ENCODE measurements around the gene TIMP4.

DNA sequence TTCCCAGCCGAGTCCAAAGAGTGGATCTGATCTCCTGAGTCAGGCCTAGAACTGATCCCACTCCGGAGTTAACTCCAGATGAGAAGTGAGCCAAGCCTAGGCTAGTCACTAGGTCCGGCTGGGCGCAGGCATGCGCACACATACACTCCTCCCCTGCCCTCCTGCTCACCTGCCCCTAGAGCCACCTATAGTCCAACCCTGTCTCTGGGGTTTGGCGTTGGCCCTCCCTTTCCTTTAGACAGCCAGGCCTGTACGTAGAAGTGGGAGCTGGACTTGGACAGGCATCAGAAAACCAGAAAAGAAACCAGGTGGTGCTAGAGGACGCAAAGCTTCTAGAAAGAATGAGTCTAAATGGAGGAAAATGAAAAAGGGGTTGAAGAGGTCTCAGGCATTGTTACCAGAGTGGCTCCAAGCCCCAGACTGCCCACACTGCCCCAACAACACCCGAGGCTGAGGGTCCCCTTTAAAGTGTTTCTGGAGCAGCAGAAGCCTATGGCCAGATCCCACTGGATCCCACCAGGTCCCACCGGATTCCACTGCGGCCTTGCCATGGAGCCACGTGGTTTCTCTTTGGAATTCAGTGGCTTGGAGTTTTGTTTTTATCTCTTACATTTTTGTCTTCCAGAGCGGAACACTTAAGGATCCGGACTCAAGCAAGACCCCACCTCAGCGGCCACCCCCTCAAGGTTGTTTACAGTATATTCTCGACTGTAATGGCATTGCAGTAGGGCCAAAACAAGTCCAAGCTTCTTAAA lies 24.2 kb upstream of the TIMP4 start:
- TF ChIP-seq, protein P1, sequence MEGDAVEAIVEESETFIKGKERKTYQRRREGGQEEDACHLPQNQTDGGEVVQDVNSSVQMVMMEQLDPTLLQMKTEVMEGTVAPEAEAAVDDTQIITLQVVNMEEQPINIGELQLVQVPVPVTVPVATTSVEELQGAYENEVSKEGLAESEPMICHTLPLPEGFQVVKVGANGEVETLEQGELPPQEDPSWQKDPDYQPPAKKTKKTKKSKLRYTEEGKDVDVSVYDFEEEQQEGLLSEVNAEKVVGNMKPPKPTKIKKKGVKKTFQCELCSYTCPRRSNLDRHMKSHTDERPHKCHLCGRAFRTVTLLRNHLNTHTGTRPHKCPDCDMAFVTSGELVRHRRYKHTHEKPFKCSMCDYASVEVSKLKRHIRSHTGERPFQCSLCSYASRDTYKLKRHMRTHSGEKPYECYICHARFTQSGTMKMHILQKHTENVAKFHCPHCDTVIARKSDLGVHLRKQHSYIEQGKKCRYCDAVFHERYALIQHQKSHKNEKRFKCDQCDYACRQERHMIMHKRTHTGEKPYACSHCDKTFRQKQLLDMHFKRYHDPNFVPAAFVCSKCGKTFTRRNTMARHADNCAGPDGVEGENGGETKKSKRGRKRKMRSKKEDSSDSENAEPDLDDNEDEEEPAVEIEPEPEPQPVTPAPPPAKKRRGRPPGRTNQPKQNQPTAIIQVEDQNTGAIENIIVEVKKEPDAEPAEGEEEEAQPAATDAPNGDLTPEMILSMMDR (IDR thresholded peaks at IDR 0.05; ENCODE audit: low read depth, low read length, missing input control), result no peak
- TF ChIP-seq TAF1 (conservative IDR thresholded peaks at IDR 0.05), result no peak
- TF ChIP-seq YY1 (IDR thresholded peaks at IDR 0.05), result no peak
- no peak for TF ChIP-seq RAD21 (IDR thresholded peaks at IDR 0.05)
- TF ChIP-seq, protein P2, sequence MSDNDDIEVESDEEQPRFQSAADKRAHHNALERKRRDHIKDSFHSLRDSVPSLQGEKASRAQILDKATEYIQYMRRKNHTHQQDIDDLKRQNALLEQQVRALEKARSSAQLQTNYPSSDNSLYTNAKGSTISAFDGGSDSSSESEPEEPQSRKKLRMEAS (IDR thresholded peaks at IDR 0.05), result no peak
- TF ChIP-seq HNF4A (conservative IDR thresholded peaks at IDR 0.05), result no peak
- TF ChIP-seq, protein P3, sequence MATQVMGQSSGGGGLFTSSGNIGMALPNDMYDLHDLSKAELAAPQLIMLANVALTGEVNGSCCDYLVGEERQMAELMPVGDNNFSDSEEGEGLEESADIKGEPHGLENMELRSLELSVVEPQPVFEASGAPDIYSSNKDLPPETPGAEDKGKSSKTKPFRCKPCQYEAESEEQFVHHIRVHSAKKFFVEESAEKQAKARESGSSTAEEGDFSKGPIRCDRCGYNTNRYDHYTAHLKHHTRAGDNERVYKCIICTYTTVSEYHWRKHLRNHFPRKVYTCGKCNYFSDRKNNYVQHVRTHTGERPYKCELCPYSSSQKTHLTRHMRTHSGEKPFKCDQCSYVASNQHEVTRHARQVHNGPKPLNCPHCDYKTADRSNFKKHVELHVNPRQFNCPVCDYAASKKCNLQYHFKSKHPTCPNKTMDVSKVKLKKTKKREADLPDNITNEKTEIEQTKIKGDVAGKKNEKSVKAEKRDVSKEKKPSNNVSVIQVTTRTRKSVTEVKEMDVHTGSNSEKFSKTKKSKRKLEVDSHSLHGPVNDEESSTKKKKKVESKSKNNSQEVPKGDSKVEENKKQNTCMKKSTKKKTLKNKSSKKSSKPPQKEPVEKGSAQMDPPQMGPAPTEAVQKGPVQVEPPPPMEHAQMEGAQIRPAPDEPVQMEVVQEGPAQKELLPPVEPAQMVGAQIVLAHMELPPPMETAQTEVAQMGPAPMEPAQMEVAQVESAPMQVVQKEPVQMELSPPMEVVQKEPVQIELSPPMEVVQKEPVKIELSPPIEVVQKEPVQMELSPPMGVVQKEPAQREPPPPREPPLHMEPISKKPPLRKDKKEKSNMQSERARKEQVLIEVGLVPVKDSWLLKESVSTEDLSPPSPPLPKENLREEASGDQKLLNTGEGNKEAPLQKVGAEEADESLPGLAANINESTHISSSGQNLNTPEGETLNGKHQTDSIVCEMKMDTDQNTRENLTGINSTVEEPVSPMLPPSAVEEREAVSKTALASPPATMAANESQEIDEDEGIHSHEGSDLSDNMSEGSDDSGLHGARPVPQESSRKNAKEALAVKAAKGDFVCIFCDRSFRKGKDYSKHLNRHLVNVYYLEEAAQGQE (IDR thresholded peaks at IDR 0.05), result no peak

All from liver (tissue), 3 donors.